GM06990 (cell line): ENCODE data around the gene THBS2.
"Not testable (repeated sequence)": the region's sequence is repeated elsewhere in the genome, so short reads cannot be mapped to it uniquely, and the experiment has no call there.

Experiments
- DNase-seq: peaks from one replicate; pipeline ENCODE4 v3.0.0-alpha.2; 2011; ENCODE audit not compliant: insufficient read length; ENCODE audit errors: extremely low read depth
- H3K27me3 ChIP-seq: replicated peaks from 2 replicates; pipeline ENCODE4 v1.6.0; 2011; ENCODE audit warnings: low read length; ENCODE audit not compliant: control insufficient read depth, insufficient read depth
- H3K36me3 ChIP-seq: 2 replicates; pipeline ENCODE4 v1.5.1; 2011; ENCODE audit warnings: low read length; ENCODE audit not compliant: control insufficient read depth, insufficient read depth
- H3K4me3 ChIP-seq: replicated peaks from 2 replicates; pipeline ENCODE4 v1.5.1; 2011; ENCODE audit warnings: low read depth, mild to moderate bottlenecking, control low read depth, low read length
- CTCF ChIP-seq: IDR thresholded peaks from 2 replicates; pipeline ENCODE4 v1.5.1; 2011; ENCODE audit warnings: low read length, control low read depth, mild to moderate bottlenecking, inconsistent platforms; ENCODE audit not compliant: insufficient read depth, poor library complexity, severe bottlenecking

THBS2 gene

GRCh38 chr6:169215201-169215681 is 38.4 kb downstream of the THBS2 start:
- Histone ChIP-seq H3K36me3 (no peaks in the 10 kb centered on the region), H3K27me3 (no peaks in the 10 kb centered on the region), H3K4me3 (no peak overlapping the region)
- TF ChIP-seq CTCF, result no peak
- DNase-seq, result no peak

- DNase-seq, H3K27me3 ChIP-seq, H3K36me3 ChIP-seq, H3K4me3 ChIP-seq: not testable (repeated sequence)
These were observed 38.9 kb downstream of the THBS2 start for GRCh38 chr6:169214789-169215188.

- TF ChIP-seq CTCF, result no peak
- DNase-seq, result no peak
- Histone ChIP-seq H3K36me3 (no peaks in the 10 kb centered on the region), H3K4me3 (no peak overlapping the region), H3K27me3 (no peaks in the 10 kb centered on the region)
These were observed 39.7 kb downstream of the THBS2 start for GRCh38 chr6:169213814-169214520.

GRCh38 chr6:169212897-169213813 is 40.5 kb downstream of the THBS2 start:
- TF ChIP-seq CTCF, result no peak
- H3K4me3 ChIP-seq, result 0 out of 2 replicates have a peak overlapping the region, but pooled peaks have one; percentile 23
- no peaks in the 10 kb centered on the region for H3K36me3 ChIP-seq
- no peaks in the 10 kb centered on the region for H3K27me3 ChIP-seq
- DNase-seq, result peak; percentile 83

- Histone ChIP-seq H3K4me3 (no peak overlapping the region), H3K36me3 (no peaks in the 10 kb centered on the region), H3K27me3 (no peaks in the 10 kb centered on the region)
- no peak for TF ChIP-seq CTCF
- no peak for DNase-seq
These were observed 41.2 kb downstream of the THBS2 start for GRCh38 chr6:169212436-169212835.

- no peak for DNase-seq
- H3K36me3 ChIP-seq, result no peaks in the 10 kb centered on the region
- no peak overlapping the region for H3K4me3 ChIP-seq
- no peaks in the 10 kb centered on the region for H3K27me3 ChIP-seq
- TF ChIP-seq CTCF, result no peak
These were observed 41.8 kb downstream of the THBS2 start for GRCh38 chr6:169211881-169212280.
